Breast epithelium (tissue), 4 donors: ENCODE results near the gene RHBDF2. TPM values are rescaled to one million over a fixed set of nuclear protein-coding genes. Genes with fewer than 3 reads are reported as not detected.
A peak's percentile ranks its signal among the peaks of the same experiment; 100 is the strongest.

Source experiments
- DNase-seq, 2 donors: peaks; one replicate each; pipeline ENCODE4 v3.0.0-alpha.2; 2019; ENCODE audit warnings: low spot score in 2 of 2
- H3K27ac ChIP-seq, 2 donors: fragments of 200-600 bp; sonication (generic) in 1 of 2; one replicate each; pipeline ENCODE4 v1.5.1; 2016 to 2019; ENCODE audit warnings: mild to moderate bottlenecking in 1 of 2
- H3K27me3 ChIP-seq, 2 donors: fragments of 200-600 bp; sonication (generic) in 1 of 2; one replicate each; pipeline versions ENCODE4 v1.5.1 to v1.6.0; 2017 to 2019; ENCODE audit warnings: control low read depth in 1 of 2, mild to moderate bottlenecking in 1 of 2
- H3K36me3 ChIP-seq: fragments of 200-600 bp; one replicate; pipeline ENCODE4 v1.5.1; 2019
- H3K4me1 ChIP-seq, 2 donors: fragments of 200-600 bp; sonication (generic); one replicate each; pipeline ENCODE4 v1.5.1; 2016 to 2019; ENCODE audit warnings: control low read depth in 1 of 2
- H3K4me3 ChIP-seq, 3 donors: fragments of 200-600 bp; sonication (generic); 1 replicate in 2 of 3; 2 replicates in 1 of 3; pipeline ENCODE4 v1.5.1; 2016 to 2019; ENCODE audit warnings: mild to moderate bottlenecking in 3 of 3, moderate library complexity in 2 of 3
- H3K9me3 ChIP-seq, 2 donors: fragments of 200-600 bp; sonication (generic) in 1 of 2; one replicate each; pipeline ENCODE4 v1.5.1; 2016 to 2019; ENCODE audit warnings: control low read depth in 1 of 2
- CTCF ChIP-seq, 3 donors: fragments of 450-650 bp; IDR thresholded peaks; one replicate each; pipeline ENCODE4 v1.5.1; 2016 to 2017; ENCODE audit warnings: antibody characterized with exemption in 3 of 3, mild to moderate bottlenecking in 3 of 3, moderate library complexity in 3 of 3
- POLR2A ChIP-seq: fragments of 450-650 bp; IDR thresholded peaks from one replicate; pipeline ENCODE4 v1.6.1; 2016; ENCODE audit warnings: antibody characterized with exemption, mild to moderate bottlenecking, moderate library complexity
- POLR2AphosphoS5 ChIP-seq, 3 donors: sonication (generic); formaldehyde crosslinking; IDR thresholded peaks; one replicate each; pipeline ENCODE4 v1.6.1; 2017; ENCODE audit warnings: antibody characterized with exemption in 3 of 3
- intact Hi-C: fragments of 100-400 bp; cut with DNase I; formaldehyde crosslinking; loops from one replicate; pipeline ENCODE4 v1.15.1; 2023; ENCODE audit warnings: low total_unique reads
- total RNA-seq, 3 donors: library from RNA; depleted of rRNA; stranded (reverse); fragments of >200 nt; gene quantifications; one replicate each; pipeline ENCODE4 v1.1.0, GENCODE V29; 2016

The RHBDF2 gene
- total RNA-seq, 3 donors from 2014 or later = 13.4 to 35.5 (median 26.8) TPM

- intact Hi-C loops = loop anchor here (5.0 kb wide), 1 partner anchor 39 kb away; the partner anchor contains the start of gene AANAT
- no peaks in the 10 kb centered on the region for H3K9me3 ChIP-seq
- H3K27ac ChIP-seq = no peak overlapping the region
- H3K27me3 ChIP-seq = no peaks in the 10 kb centered on the region
- H3K36me3 ChIP-seq = no peaks in the 10 kb centered on the region
- peak; percentile 73 to 90 for DNase-seq
- no peak for TF ChIP-seq POLR2AphosphoS5 (IDR thresholded peaks at IDR 0.05)
- peak; percentile 90 to 96 (median 95) for TF ChIP-seq CTCF (IDR thresholded peaks at IDR 0.05)
- no peak for TF ChIP-seq POLR2A
- no peak overlapping the region for H3K4me3 ChIP-seq
- no peaks in the 10 kb centered on the region for H3K4me1 ChIP-seq
Observed at GRCh38 chr17:76506408-76507345, 5.5 kb upstream of the RHBDF2 start.

- H3K27me3 ChIP-seq = no peaks in the 10 kb centered on the region
Observed at GRCh38 chr17:76504117-76504516, 2.9 kb upstream of the RHBDF2 start.

GRCh38 chr17:76502341-76503211, 1.4 kb upstream of the RHBDF2 start:
- intact Hi-C loops = no loop called here
- TF ChIP-seq POLR2A = no peak
- no peak for TF ChIP-seq CTCF (IDR thresholded peaks at IDR 0.05)
- no peak for TF ChIP-seq POLR2AphosphoS5 (IDR thresholded peaks at IDR 0.05)
- Histone ChIP-seq H3K9me3 (no peaks in the 10 kb centered on the region), H3K4me3 (no peak overlapping the region), H3K27ac (no peak overlapping the region), H3K36me3 (no peaks in the 10 kb centered on the region), H3K27me3 (no peaks in the 10 kb centered on the region), H3K4me1 (peaks cover 9 to 19% of the 10 kb centered on the region in 2 donors)
- no peak for DNase-seq

More at GRCh38 chr17:76504117-76504516, 2.9 kb upstream of the RHBDF2 start:
- no peak overlapping the region for H3K27ac ChIP-seq
- intact Hi-C loops = no loop called here
- no peaks in the 10 kb centered on the region for H3K36me3 ChIP-seq
- TF ChIP-seq POLR2AphosphoS5 (IDR thresholded peaks at IDR 0.05) = no peak
- no peak for TF ChIP-seq POLR2A
- TF ChIP-seq CTCF (IDR thresholded peaks at IDR 0.05) = no peak
- DNase-seq = no peak
- peaks cover 7% of the 10 kb centered on the region in 2 donors for H3K4me1 ChIP-seq
- H3K4me3 ChIP-seq = no peak overlapping the region
- H3K9me3 ChIP-seq = no peaks in the 10 kb centered on the region

- Histone ChIP-seq H3K4me3 (peak overlapping the region; percentile 67 to 85 (median 71)), H3K27ac (peak overlapping the region; percentile 73 to 81), H3K36me3 (no peaks in the 10 kb centered on the region), H3K4me1 (peaks cover 9 to 20% of the 10 kb centered on the region in 2 donors), H3K27me3 (no peaks in the 10 kb centered on the region), H3K9me3 (no peaks in the 10 kb centered on the region)
- DNase-seq = no peak
- TF ChIP-seq POLR2AphosphoS5 (IDR thresholded peaks at IDR 0.05) = no peak
- no peak for TF ChIP-seq POLR2A
- no peak for TF ChIP-seq CTCF (IDR thresholded peaks at IDR 0.05)
- intact Hi-C loops = no loop called here
Observed at GRCh38 chr17:76501827-76502307, 644 bp upstream of the RHBDF2 start.
